Right atrium auricular region (tissue), 2 donors: ENCODE measurements around the gene EFTUD2. TPM values are rescaled to one million over a fixed set of nuclear protein-coding genes. Genes with fewer than 3 reads are reported as not detected.

Experiments used
- DNase-seq: peaks from one replicate; pipeline ENCODE4 v3.0.0-alpha.2; 2019; ENCODE audit warnings: low spot score
- H3K27ac ChIP-seq, 2 donors: fragments of 200-600 bp; sonication (generic); 1 replicate in 1 of 2; 2 replicates in 1 of 2; pipeline ENCODE4 v1.5.1; 2016 to 2019
- H3K27me3 ChIP-seq, 2 donors: fragments of 200-600 bp; sonication (generic); one replicate each; pipeline versions ENCODE4 v1.5.1 to v1.6.0; 2017 to 2019
- H3K36me3 ChIP-seq: fragments of 200-600 bp; sonication (generic); one replicate; pipeline ENCODE4 v1.5.1; 2016
- H3K4me1 ChIP-seq, 2 donors: fragments of 200-600 bp; sonication (generic); one replicate each; pipeline versions ENCODE4 v1.5.1 to v1.6.0; 2017 to 2019
- H3K4me3 ChIP-seq, 2 donors: fragments of 200-600 bp; sonication (generic); 1 replicate in 1 of 2; 2 replicates in 1 of 2; pipeline ENCODE4 v1.5.1; 2017 to 2019; ENCODE audit warnings: mild to moderate bottlenecking in 1 of 2, moderate library complexity in 1 of 2
- H3K9me3 ChIP-seq, 2 donors: fragments of 200-600 bp; sonication (generic); one replicate each; pipeline ENCODE4 v1.5.1; 2019
- total RNA-seq, 2 donors: library from RNA; depleted of rRNA; stranded (reverse); fragments of >200 nt; gene quantifications; one replicate each; pipeline ENCODE4 v1.1.0, GENCODE V29; 2016
- TF ChIP-seq, protein P1 (sequence below), 2 donors: fragments of 200-600 bp; sonication (generic); IDR thresholded peaks; one replicate each; pipeline ENCODE4 v1.5.1; 2019; ENCODE audit warnings: antibody characterized with exemption in 2 of 2

The EFTUD2 gene
- total RNA-seq, 2 donors from 2014 or later, result 36.8 to 36.9 TPM

DNA sequence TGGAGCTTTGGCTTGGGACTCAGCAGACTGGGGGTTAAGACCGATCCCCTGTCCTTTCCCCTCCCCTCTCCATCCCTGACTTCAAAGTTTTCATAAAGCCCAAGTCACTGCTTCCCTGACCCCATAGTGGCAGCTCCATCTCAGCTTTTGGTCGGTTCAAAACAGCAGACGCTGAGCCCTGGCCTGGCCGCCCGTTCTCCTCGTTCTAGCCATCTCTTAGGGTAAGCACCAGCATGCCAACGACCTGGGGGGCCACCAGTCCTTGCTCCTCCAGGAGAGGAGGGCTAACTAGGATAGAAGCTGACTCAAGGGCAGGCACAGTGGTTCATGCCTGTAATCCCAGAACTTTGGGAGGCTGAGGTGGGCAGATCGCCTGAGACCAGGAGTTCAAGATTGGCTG is 53.0 kb downstream of the EFTUD2 start:
- Histone ChIP-seq H3K27ac (no peak overlapping the region), H3K9me3 (no peaks in the 10 kb centered on the region), H3K4me1 (peaks cover 0 to 11% of the 10 kb centered on the region in 2 donors), H3K4me3 (no peak overlapping the region), H3K36me3 (peaks cover 10% of the 10 kb centered on the region), H3K27me3 (no peaks in the 10 kb centered on the region)
- DNase-seq, result no peak
- TF ChIP-seq, protein P1, sequence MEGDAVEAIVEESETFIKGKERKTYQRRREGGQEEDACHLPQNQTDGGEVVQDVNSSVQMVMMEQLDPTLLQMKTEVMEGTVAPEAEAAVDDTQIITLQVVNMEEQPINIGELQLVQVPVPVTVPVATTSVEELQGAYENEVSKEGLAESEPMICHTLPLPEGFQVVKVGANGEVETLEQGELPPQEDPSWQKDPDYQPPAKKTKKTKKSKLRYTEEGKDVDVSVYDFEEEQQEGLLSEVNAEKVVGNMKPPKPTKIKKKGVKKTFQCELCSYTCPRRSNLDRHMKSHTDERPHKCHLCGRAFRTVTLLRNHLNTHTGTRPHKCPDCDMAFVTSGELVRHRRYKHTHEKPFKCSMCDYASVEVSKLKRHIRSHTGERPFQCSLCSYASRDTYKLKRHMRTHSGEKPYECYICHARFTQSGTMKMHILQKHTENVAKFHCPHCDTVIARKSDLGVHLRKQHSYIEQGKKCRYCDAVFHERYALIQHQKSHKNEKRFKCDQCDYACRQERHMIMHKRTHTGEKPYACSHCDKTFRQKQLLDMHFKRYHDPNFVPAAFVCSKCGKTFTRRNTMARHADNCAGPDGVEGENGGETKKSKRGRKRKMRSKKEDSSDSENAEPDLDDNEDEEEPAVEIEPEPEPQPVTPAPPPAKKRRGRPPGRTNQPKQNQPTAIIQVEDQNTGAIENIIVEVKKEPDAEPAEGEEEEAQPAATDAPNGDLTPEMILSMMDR (IDR thresholded peaks at IDR 0.05), result no peak

DNA sequence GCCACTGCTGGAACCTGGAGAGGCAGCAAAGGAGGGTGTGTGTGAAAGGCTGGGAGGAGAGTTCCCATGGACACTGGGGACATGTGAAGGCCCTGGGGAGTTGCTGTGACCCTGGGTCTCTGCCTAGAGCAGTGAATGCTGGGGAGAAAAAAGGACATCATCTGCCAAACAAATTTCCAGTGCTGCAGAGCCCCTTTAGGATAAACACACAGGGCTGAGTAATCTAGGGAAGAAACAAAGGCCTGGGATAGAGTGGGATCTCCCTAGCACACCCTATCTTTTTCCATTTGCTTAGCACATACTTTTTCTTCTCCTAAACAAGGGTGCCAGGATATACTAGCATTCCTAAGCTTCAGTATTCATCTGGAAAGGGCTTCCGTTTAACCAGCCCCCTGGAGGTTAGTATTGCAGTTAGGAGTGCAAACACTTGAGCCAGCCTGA is 54.8 kb downstream of the EFTUD2 start:
- peaks cover 0 to 11% of the 10 kb centered on the region in 2 donors for H3K4me1 ChIP-seq

DNA sequence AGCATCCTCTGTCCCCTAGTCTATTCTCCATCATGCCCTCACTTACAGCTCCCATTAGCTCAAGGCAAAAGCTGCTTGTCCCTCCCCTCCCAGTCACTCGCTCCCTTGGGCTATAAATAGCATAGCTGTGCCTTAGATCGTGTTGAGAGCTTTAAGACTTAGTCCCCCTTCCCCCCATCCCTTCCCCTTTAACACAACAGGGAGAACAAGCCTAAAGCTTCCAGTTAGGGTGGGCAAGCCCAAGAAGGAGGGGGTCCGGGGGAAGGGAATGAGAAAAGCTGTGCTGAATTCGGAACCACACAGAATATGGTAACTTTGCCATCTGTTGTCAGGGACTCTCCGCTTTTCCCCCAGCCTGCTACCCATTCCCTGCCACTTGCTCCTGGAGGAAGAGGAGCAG is 56.5 kb downstream of the EFTUD2 start:
- Histone ChIP-seq H3K4me1 (peaks cover 0 to 7% of the 10 kb centered on the region in 2 donors), H3K27me3 (no peaks in the 10 kb centered on the region), H3K36me3 (no peaks in the 10 kb centered on the region), H3K27ac (peak overlapping the region; percentile 33 to 65), H3K9me3 (no peaks in the 10 kb centered on the region), H3K4me3 (no peak overlapping the region)
- TF ChIP-seq, protein P1 (IDR thresholded peaks at IDR 0.05), result no peak
- DNase-seq, result no peak

More for the DNA sequence above, 54.8 kb downstream of the EFTUD2 start:
- H3K36me3 ChIP-seq, result no peaks in the 10 kb centered on the region
- no peak for DNase-seq
- no peaks in the 10 kb centered on the region for H3K27me3 ChIP-seq
- no peak overlapping the region for H3K4me3 ChIP-seq
- no peak overlapping the region for H3K27ac ChIP-seq
- H3K9me3 ChIP-seq, result no peaks in the 10 kb centered on the region
- TF ChIP-seq, protein P1 (IDR thresholded peaks at IDR 0.05), result no peak

DNA sequence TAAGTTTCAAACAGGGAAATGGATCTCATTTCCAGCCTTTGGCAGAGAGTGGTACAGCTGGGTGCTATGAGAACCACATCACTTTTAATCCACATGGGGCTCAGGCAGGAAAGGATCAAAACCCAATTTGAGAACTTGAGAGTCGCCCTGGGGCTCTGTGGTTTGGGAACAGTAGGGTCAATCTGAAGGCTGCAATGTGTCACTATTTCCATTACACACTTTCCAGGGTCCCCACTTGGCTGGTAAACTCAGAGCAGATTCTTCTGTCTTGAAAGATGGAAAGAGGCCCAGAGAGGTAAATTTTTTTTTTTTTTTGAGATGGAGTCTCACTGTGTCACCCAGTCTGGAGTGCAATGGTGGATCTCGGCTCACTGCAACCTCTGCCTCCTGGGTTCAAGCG is 58.3 kb downstream of the EFTUD2 start:
- no peaks in the 10 kb centered on the region for H3K36me3 ChIP-seq
- TF ChIP-seq, protein P1 (IDR thresholded peaks at IDR 0.05), result no peak
- H3K9me3 ChIP-seq, result no peaks in the 10 kb centered on the region
- H3K27ac ChIP-seq, result no peak overlapping the region
- H3K4me3 ChIP-seq, result no peak overlapping the region
- H3K4me1 ChIP-seq, result peaks cover 0 to 7% of the 10 kb centered on the region in 2 donors
- no peaks in the 10 kb centered on the region for H3K27me3 ChIP-seq
- no peak for DNase-seq

DNA sequence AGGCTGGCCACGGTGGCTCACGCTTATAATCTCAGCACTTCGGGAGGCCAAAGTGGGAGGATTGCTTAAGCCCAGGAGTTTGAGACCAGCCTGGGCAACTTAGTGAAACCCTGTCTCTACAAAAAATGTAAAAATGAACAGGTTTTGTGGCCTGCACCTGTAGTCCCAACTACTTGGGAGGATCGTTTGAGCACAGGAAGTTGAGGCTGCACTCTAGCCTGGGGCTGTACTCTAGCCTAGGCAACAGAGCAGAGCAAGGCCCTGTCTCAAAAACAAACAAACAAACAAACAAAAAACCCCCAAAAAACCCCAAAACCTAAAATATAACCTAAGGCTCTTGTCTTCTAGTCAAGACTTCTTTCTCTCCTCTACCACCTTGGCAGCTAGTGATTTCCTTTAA is 59.0 kb downstream of the EFTUD2 start:
- Histone ChIP-seq H3K27ac (no peak overlapping the region), H3K4me1 (peaks cover 0 to 7% of the 10 kb centered on the region in 2 donors), H3K27me3 (no peaks in the 10 kb centered on the region), H3K36me3 (no peaks in the 10 kb centered on the region), H3K4me3 (no peak overlapping the region), H3K9me3 (no peaks in the 10 kb centered on the region)
- DNase-seq, result no peak
- TF ChIP-seq, protein P1 (IDR thresholded peaks at IDR 0.05), result no peak

DNA sequence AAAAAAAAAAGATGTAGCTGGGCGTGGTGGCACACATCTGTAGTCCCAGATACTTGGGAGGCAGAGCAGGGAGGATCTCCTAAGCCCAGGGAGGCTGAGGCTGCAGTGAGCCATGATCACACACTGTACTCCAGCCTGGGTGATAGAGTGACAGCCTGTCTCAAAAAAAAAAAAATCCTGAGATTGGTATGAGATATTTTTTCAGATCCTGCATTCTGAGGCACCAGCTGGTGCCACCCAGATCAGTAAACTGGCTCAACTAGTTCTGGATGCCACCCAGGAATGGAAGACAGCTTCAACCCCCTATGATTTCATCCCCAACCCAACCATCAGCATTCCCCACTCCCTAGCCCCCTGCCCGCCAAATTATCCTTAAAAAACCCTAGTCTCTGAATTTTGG is 62.0 kb downstream of the EFTUD2 start:
- H3K4me1 ChIP-seq, result peaks cover 0 to 3% of the 10 kb centered on the region in 2 donors

More for the DNA sequence above, 62.0 kb downstream of the EFTUD2 start:
- no peak for DNase-seq
- no peak overlapping the region for H3K27ac ChIP-seq
- H3K4me3 ChIP-seq, result no peak overlapping the region
- TF ChIP-seq, protein P1 (IDR thresholded peaks at IDR 0.05), result no peak
- no peaks in the 10 kb centered on the region for H3K36me3 ChIP-seq
- H3K27me3 ChIP-seq, result no peaks in the 10 kb centered on the region
- H3K9me3 ChIP-seq, result no peaks in the 10 kb centered on the region
